Gastrocnemius medialis (tissue), 4 donors: ENCODE results near the gene MYL12B.

Source experiments
- CTCF ChIP-seq, 5 experiments: fragments of 450-650 bp in 3 of 5; fragments of 200-600 bp in 2 of 5; sonication (generic) in 2 of 5; IDR thresholded peaks in 4 of 5; conservative IDR thresholded peaks in 1 of 5; 1 replicate in 4 of 5; 2 replicates in 1 of 5; pipeline ENCODE4 v1.5.1; 2016 to 2019; ENCODE audit warnings: antibody characterized with exemption in 5 of 5, mild to moderate bottlenecking in 3 of 5, moderate library complexity in 3 of 5
- POLR2A ChIP-seq, 2 donors: fragments of 450-650 bp; IDR thresholded peaks; one replicate each; pipeline ENCODE4 v1.6.1; 2017; ENCODE audit warnings: antibody characterized with exemption in 2 of 2, mild to moderate bottlenecking in 2 of 2, moderate library complexity in 2 of 2

DNA sequence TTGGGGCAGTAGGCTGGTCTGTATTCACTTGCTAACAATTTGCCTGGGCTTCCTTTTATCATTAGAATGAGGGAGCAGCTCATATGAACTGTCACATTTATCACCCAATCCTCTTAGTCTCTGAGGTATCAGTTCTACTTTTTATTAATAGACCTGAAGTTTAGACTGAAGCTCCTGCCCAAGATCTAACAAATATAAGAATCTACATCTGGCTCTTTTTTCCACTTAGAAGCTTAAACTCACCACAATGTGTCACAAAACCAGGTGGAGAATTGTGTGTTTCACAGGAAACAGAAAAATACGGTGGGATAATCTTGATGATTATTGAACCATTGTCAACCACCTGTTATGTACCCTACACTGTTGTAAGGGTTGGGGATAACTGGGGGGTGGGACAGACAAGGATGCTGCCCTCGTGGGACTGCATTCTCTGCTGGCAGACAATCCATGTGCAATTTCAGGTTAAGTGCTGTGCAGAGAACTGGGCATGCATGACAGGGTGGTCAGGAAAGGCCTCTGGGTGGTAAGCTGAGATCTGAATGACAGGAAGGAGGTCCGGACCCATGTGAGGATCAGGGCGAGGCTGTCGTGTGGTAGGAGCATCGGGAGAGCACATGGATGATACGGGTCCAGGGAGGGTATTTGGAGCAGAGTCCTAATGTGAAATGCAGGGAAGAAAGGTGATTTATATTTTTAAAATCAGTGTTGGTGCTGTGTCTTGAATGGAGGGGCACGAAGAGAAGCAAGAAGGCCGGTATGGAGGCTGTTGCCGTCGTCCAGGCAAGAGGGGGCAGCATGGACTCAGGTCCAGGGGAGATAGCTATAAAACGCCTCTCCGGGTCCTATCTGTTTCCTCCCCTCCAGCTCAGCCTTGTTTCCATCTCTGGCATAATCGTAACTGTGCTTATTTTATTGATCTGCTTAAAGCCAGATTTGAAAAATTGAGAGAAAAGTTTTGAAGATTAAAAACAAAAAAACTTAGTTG is 17.6 kb downstream of the MYL12B start:
- TF ChIP-seq CTCF (IDR thresholded peaks at IDR 0.05 in 4 of 5, conservative IDR thresholded peaks at IDR 0.05 in 1 of 5) (no peak), POLR2A (IDR thresholded peaks at IDR 0.05) (no peak)
